Osteoblast (primary cell): Measurements from ENCODE around the gene CT47B1. TPM values are rescaled to one million over a fixed set of nuclear protein-coding genes. Genes with fewer than 3 reads are reported as not detected.
"Not testable (repeated sequence)": the region's sequence is repeated elsewhere in the genome, so short reads cannot be mapped to it uniquely, and the experiment has no call there.

Source experiments
- DNase-seq: peaks from one replicate; pipeline ENCODE4 v3.0.0; 2011; ENCODE audit warnings: low spot score, mixed read lengths; ENCODE audit not compliant: insufficient read length; ENCODE audit errors: missing footprints
- H2AFZ ChIP-seq: 2 replicates; pipeline ENCODE4 v1.6.0; 2011; ENCODE audit warnings: mild to moderate bottlenecking, low read length
- H3K27ac ChIP-seq: 2 replicates; pipeline ENCODE4 v1.5.1; 2011; ENCODE audit warnings: mild to moderate bottlenecking, low read depth, low read length, moderate library complexity
- H3K27me3 ChIP-seq: 2 replicates; pipeline ENCODE4 v1.6.0; 2012; ENCODE audit warnings: mild to moderate bottlenecking, control low read depth, inconsistent platforms, low read length, moderate library complexity; ENCODE audit not compliant: insufficient read depth
- H3K36me3 ChIP-seq: 2 replicates; pipeline ENCODE4 v1.5.1; 2011; ENCODE audit warnings: mild to moderate bottlenecking, low read length, control low read depth, moderate library complexity; ENCODE audit not compliant: insufficient read depth
- H3K4me1 ChIP-seq: 2 replicates; pipeline ENCODE4 v1.5.1; 2011; ENCODE audit warnings: mild to moderate bottlenecking, low read length, control low read depth, moderate library complexity; ENCODE audit not compliant: insufficient read depth
- H3K4me2 ChIP-seq: 2 replicates; pipeline ENCODE4 v1.6.0; 2011; ENCODE audit warnings: mild to moderate bottlenecking, low read length; ENCODE audit not compliant: insufficient read depth
- H3K4me3 ChIP-seq: fragments of 200-600 bp; sonication (generic); 3 replicates; pipeline ENCODE4 v1.5.1; 2012; ENCODE audit warnings: mild to moderate bottlenecking, low read length, inconsistent platforms; ENCODE audit not compliant: insufficient read depth
- H3K79me2 ChIP-seq: 2 replicates; pipeline ENCODE4 v1.6.0; 2012; ENCODE audit warnings: mild to moderate bottlenecking, low read length, control low read depth, inconsistent platforms; ENCODE audit not compliant: insufficient read depth
- H3K9me3 ChIP-seq: 2 replicates; pipeline ENCODE4 v1.5.1; 2011; ENCODE audit warnings: low read depth, low read length, control low read depth
- H4K20me1 ChIP-seq: 2 replicates; pipeline ENCODE4 v1.6.0; 2012; ENCODE audit warnings: mild to moderate bottlenecking, low read length, control low read depth; ENCODE audit not compliant: insufficient read depth
- CTCF ChIP-seq: IDR thresholded peaks from 2 replicates; pipeline ENCODE4 v1.5.1; 2011; ENCODE audit warnings: mild to moderate bottlenecking, low read depth, low read length, moderate library complexity; ENCODE audit errors: extremely low read depth
- total RNA-seq: library from RNA; depleted of rRNA; stranded (reverse); fragments of >200 nt; gene quantifications from 2 replicates; pipeline ENCODE4 v1.2.3, GENCODE V29; 2012

The CT47B1 gene
- total RNA-seq, 1 donor = not detected

- no peaks in the 10 kb centered on the region for H3K4me1 ChIP-seq
- no peak overlapping the region for H3K4me2 ChIP-seq
- H3K27me3 ChIP-seq = no peaks in the 10 kb centered on the region
- H3K36me3 ChIP-seq = no peaks in the 10 kb centered on the region
- DNase-seq = no peak
- H3K4me3 ChIP-seq = no peak overlapping the region
- no peaks in the 10 kb centered on the region for H4K20me1 ChIP-seq
- TF ChIP-seq CTCF = no peak
- no peak overlapping the region for H2AFZ ChIP-seq
- H3K9me3 ChIP-seq = no peaks in the 10 kb centered on the region
- no peaks in the 10 kb centered on the region for H3K79me2 ChIP-seq
- H3K27ac ChIP-seq = no peak overlapping the region
These were observed 36.2 kb downstream of the CT47B1 start for GRCh38 chrX:120839491-120839890.

- not testable (repeated sequence) for H3K36me3 ChIP-seq, H3K4me3 ChIP-seq, H3K9me3 ChIP-seq, H3K27me3 ChIP-seq, DNase-seq, H3K79me2 ChIP-seq, H4K20me1 ChIP-seq, H3K4me2 ChIP-seq, H3K27ac ChIP-seq, H3K4me1 ChIP-seq, H2AFZ ChIP-seq
These were observed 48.5 kb downstream of the CT47B1 start for GRCh38 chrX:120827213-120827612.

GRCh38 chrX:120825146-120825545 lies 50.5 kb downstream of the CT47B1 start:
- H3K36me3 ChIP-seq = no peaks in the 10 kb centered on the region
- no peak overlapping the region for H3K4me3 ChIP-seq
- no peaks in the 10 kb centered on the region for H3K27me3 ChIP-seq
- no peaks in the 10 kb centered on the region for H4K20me1 ChIP-seq
- no peak overlapping the region for H2AFZ ChIP-seq
- H3K4me1 ChIP-seq = no peaks in the 10 kb centered on the region
- no peak overlapping the region for H3K4me2 ChIP-seq
- TF ChIP-seq CTCF = no peak
- DNase-seq = no peak
- no peaks in the 10 kb centered on the region for H3K79me2 ChIP-seq
- no peak overlapping the region for H3K27ac ChIP-seq
- no peaks in the 10 kb centered on the region for H3K9me3 ChIP-seq

- H3K79me2 ChIP-seq = no peaks in the 10 kb centered on the region
- no peak overlapping the region for H3K4me3 ChIP-seq
- no peak for DNase-seq
- H2AFZ ChIP-seq = no peak overlapping the region
- H3K27me3 ChIP-seq = no peaks in the 10 kb centered on the region
- no peaks in the 10 kb centered on the region for H3K9me3 ChIP-seq
- no peak overlapping the region for H3K27ac ChIP-seq
- no peak for TF ChIP-seq CTCF
- no peaks in the 10 kb centered on the region for H3K4me1 ChIP-seq
- no peaks in the 10 kb centered on the region for H3K36me3 ChIP-seq
- H3K4me2 ChIP-seq = no peak overlapping the region
- no peaks in the 10 kb centered on the region for H4K20me1 ChIP-seq
These were observed 51.6 kb downstream of the CT47B1 start for GRCh38 chrX:120824021-120824420.
